BLaER1 treated with 17β-estradiol and CSF1 and Interleukin-3, amounts not matched to agents 10 nM and 100 nM (cell line): Measurements from ENCODE around the gene ZNF76.
"Not testable (repeated sequence)": the region's sequence is repeated elsewhere in the genome, so short reads cannot be mapped to it uniquely, and the experiment has no call there.

Experiments used
- H3K27ac ChIP-seq, 11 experiments: shearing (Covaris generic); formaldehyde crosslinking; 2 replicates each; pipeline ENCODE4 v1.8.1; 2022
- H3K27me3 ChIP-seq, 11 experiments: shearing (Covaris generic); formaldehyde crosslinking; 2 replicates each; pipeline ENCODE4 v1.8.1; 2022
- H3K36me3 ChIP-seq, 11 experiments: shearing (Covaris generic); formaldehyde crosslinking; 2 replicates each; pipeline ENCODE4 v1.8.1; 2022
- H3K4me1 ChIP-seq, 10 experiments: shearing (Covaris generic); formaldehyde crosslinking; 2 replicates each; pipeline ENCODE4 v1.8.1; 2022
- H3K4me2 ChIP-seq, 11 experiments: shearing (Covaris generic); formaldehyde crosslinking; 2 replicates each; pipeline ENCODE4 v1.8.1; 2022
- H3K4me3 ChIP-seq, 10 experiments: shearing (Covaris generic); formaldehyde crosslinking; 2 replicates each; pipeline ENCODE4 v1.8.1; 2022
- H3K9ac ChIP-seq, 11 experiments: shearing (Covaris generic); formaldehyde crosslinking; 2 replicates each; pipeline ENCODE4 v1.8.1; 2022
- H3K9me3 ChIP-seq, 11 experiments: shearing (Covaris generic); formaldehyde crosslinking; replicated peaks in 1 of 11; 2 replicates each; pipeline ENCODE4 v1.8.1; 2022
- H4K20me1 ChIP-seq, 11 experiments: shearing (Covaris generic); formaldehyde crosslinking; 2 replicates each; pipeline ENCODE4 v1.8.1; 2022
- Cebpa-rat ChIP-seq, 11 experiments: shearing (Covaris generic); IDR thresholded peaks; 2 replicates each; pipeline ENCODE4 v1.8.1; 2022

ZNF76 gene

DNA sequence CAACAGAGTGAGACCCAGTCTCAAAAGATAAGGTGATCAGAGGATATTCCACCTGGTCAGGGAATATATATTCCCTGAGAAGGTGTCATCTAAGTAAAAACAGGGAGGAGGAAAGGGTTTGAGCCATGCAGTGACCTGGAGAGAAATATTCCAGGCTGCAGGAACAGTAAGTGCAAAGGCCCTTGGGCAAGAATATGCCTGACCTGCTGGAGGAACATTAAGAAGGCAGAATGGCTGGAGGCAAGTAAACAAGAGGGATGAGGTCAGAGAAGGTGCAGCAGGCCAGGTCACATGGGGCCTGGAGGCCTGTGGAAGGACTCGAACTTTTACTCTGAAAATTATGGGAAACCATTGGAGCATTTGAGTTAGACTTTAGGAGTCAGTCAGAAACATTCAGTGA lies 44.8 kb downstream of the ZNF76 start:
- no peak for TF ChIP-seq Cebpa-rat (IDR thresholded peaks at IDR 0.05)
- Histone ChIP-seq H3K4me1 (peaks cover 54 to 89% (median 67%) of the 10 kb centered on the region in 10 experiments), H4K20me1 (no peaks in the 10 kb centered on the region; a peak in 3 of 22 replicates), H3K27me3 (no peaks in the 10 kb centered on the region), H3K4me3 (0 out of 20 replicates have a peak overlapping the region, but pooled peaks of 1 of the 10 experiments have one; percentile 60), H3K9me3 (no peaks in the 10 kb centered on the region), H3K4me2 (peak overlapping the region in 10 of 11 experiments; percentile 82 to 99 (median 96); a peak in 18 of 22 replicates), H3K36me3 (peaks cover 13 to 58% (median 37%) of the 10 kb centered on the region in 11 experiments; a peak in 20 of 22 replicates), H3K9ac (peak overlapping the region in 6 of 11 experiments; percentile 2 to 79 (median 74); a peak in 5 of 22 replicates), H3K27ac (peak overlapping the region; percentile 54 to 96 (median 92); a peak in 18 of 22 replicates)

GRCh38 chr6:35305117-35305516 lies 45.6 kb downstream of the ZNF76 start:
- H3K4me3 ChIP-seq, result no peak overlapping the region
- no peak for TF ChIP-seq Cebpa-rat (IDR thresholded peaks at IDR 0.05)
- H3K27ac ChIP-seq, result peak overlapping the region in 1 of 11 experiments; percentile 5; a peak in 2 of 22 replicates
- peaks cover 54 to 90% (median 67%) of the 10 kb centered on the region in 10 experiments for H3K4me1 ChIP-seq
- no peaks in the 10 kb centered on the region for H3K9me3 ChIP-seq
- no peaks in the 10 kb centered on the region for H3K27me3 ChIP-seq
- peak overlapping the region in 3 of 11 experiments; percentile 96 to 98 (median 96); a peak in 4 of 22 replicates for H3K4me2 ChIP-seq
- H4K20me1 ChIP-seq, result no peaks in the 10 kb centered on the region; a peak in 3 of 22 replicates
- no peak overlapping the region; a peak in 1 of 22 replicates for H3K9ac ChIP-seq
- H3K36me3 ChIP-seq, result peaks cover 19 to 65% (median 41%) of the 10 kb centered on the region in 11 experiments; a peak in 20 of 22 replicates

GRCh38 chr6:35307138-35307537 lies 47.6 kb downstream of the ZNF76 start:
- not testable (repeated sequence) for H3K4me3 ChIP-seq, H3K9me3 ChIP-seq, H3K27me3 ChIP-seq, H4K20me1 ChIP-seq, H3K9ac ChIP-seq, H3K27ac ChIP-seq
- Histone ChIP-seq H3K36me3 (peaks cover 19 to 66% (median 42%) of the 10 kb centered on the region in 11 experiments), H3K4me1 (peaks cover 54 to 90% (median 67%) of the 10 kb centered on the region in 10 experiments), H3K4me2 (0 out of 22 replicates have a peak overlapping the region, but pooled peaks of 1 of the 11 experiments have one; percentile 12)

DNA sequence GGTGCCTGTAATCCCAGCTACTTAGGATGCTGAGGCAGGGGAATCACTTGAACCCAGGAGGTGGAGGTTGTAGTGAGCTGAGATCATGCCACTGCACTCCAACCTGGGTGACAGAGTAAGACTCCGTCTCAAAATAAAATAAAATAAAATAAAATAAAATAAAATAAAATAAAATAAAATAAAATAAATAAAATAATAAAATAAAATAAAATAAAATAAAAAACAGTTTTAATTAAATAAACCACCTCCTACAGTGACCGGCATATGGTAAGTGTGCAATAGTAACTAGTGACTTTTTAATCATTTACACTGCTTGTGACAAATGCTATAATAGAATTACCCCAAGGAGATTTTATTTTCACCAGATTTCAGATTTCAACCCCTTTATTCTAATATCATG lies 49.0 kb downstream of the ZNF76 start:
- Histone ChIP-seq H3K4me1 (peaks cover 50 to 90% (median 63%) of the 10 kb centered on the region in 10 experiments), H3K4me2 (peak overlapping the region in 3 of 11 experiments; percentile 92 to 96 (median 96); a peak in 4 of 22 replicates), H3K36me3 (peaks cover 19 to 71% (median 47%) of the 10 kb centered on the region in 11 experiments)
- H4K20me1 ChIP-seq, H3K27me3 ChIP-seq, H3K9ac ChIP-seq, H3K9me3 ChIP-seq, H3K27ac ChIP-seq, H3K4me3 ChIP-seq: not testable (repeated sequence)

DNA sequence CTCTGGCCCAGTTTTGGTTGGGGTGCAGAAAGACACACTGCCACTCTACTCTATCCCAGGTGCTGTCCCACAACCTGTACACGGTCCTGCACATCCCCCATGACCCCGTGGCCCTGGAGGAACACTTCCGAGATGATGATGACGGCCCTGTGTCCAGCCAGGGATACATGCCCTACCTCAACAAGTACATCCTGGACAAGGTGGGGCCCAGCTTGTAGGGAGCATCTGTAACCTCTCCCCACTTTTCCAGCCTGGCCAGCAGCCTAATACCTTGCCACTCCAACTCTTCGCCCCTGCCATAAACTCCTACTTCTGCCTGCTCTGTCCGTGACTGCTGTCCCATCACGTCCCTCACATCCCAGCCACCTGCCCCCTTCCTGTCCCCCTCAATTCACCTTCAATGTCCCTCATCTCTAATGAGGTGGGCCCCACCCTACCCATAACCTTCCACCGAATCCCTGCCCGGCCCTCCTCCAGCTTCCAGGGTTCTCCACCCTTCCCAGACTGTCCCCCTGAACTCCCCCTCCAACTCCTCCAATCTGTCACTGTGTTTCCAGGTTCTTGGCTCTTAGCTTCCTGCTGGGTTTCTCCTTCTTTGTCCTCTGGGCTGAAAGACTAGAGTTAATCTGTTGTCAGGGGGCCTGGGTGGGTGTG lies 50.2 kb downstream of the ZNF76 start:
- no peaks in the 10 kb centered on the region for H3K27me3 ChIP-seq
- H3K27ac ChIP-seq, result peak overlapping the region; percentile 45 to 86 (median 82); a peak in 21 of 22 replicates
- H3K4me1 ChIP-seq, result peaks cover 40 to 90% (median 52%) of the 10 kb centered on the region in 10 experiments
- peak overlapping the region; percentile 86 to 98 (median 93) for H3K4me2 ChIP-seq
- no peaks in the 10 kb centered on the region; a peak in 1 of 22 replicates for H4K20me1 ChIP-seq
- H3K9ac ChIP-seq, result peak overlapping the region in 6 of 11 experiments; percentile 16 to 72 (median 54); a peak in 3 of 22 replicates
- peak overlapping the region in 2 of 10 experiments; percentile 10; a peak in 3 of 20 replicates for H3K4me3 ChIP-seq
- peaks cover 13 to 66% (median 40%) of the 10 kb centered on the region in 11 experiments for H3K36me3 ChIP-seq
- no peaks in the 10 kb centered on the region for H3K9me3 ChIP-seq
- no peak for TF ChIP-seq Cebpa-rat (IDR thresholded peaks at IDR 0.05)

- peak overlapping the region in 4 of 10 experiments; percentile 10 to 54 (median 28); a peak in 5 of 20 replicates for H3K4me3 ChIP-seq
- TF ChIP-seq Cebpa-rat (IDR thresholded peaks at IDR 0.05), result no peak
- peak overlapping the region; percentile 86 to 98 (median 93) for H3K4me2 ChIP-seq
These were observed 50.8 kb downstream of the ZNF76 start for GRCh38 chr6:35310265-35310831.

DNA sequence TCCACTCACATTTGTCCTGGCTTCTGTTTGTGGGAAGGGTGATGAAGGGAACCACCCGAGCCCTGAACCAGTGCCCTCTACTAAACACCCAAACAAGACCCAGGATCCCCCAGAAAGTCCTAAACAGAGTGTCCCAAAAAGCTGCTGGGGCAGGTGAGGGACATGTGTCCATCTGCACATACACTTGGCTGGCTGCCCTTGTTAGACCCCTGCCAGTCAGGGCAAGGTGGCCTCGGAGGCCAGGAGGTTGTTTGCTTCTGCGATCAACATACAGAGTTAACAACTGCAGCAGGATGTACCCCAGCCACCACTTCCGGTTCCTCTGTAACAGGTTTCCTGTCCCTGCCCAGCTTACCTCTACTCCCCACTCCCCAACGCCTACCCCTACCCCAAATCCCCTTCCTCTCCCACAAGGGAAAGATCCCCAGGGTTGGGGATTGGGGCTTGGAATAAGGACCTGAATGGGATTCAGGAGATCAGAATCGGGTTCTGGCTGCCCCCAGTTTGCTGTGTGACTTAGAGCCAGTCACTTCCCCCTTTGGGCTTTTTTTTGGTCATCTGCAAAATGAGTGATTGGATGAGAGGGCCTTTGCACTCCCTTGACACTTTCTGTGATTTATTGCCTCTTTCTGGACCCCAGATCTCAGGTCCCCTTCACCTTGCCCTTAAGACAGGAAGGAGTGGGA lies 52.0 kb downstream of the ZNF76 start:
- Histone ChIP-seq H4K20me1 (no peaks in the 10 kb centered on the region), H3K36me3 (peaks cover 24 to 69% (median 46%) of the 10 kb centered on the region in 11 experiments), H3K9ac (peak overlapping the region; percentile 52 to 72 (median 65)), H3K4me3 (peak overlapping the region in 7 of 10 experiments; percentile 24 to 54 (median 32); a peak in 12 of 20 replicates), H3K27ac (peak overlapping the region; percentile 76 to 86 (median 82)), H3K9me3 (no peaks in the 10 kb centered on the region), H3K4me1 (peaks cover 40 to 97% (median 43%) of the 10 kb centered on the region in 10 experiments), H3K27me3 (no peaks in the 10 kb centered on the region), H3K4me2 (peak overlapping the region; percentile 86 to 98 (median 93))
- TF ChIP-seq Cebpa-rat (IDR thresholded peaks at IDR 0.05), result no peak

More at GRCh38 chr6:35310265-35310831, 50.8 kb downstream of the ZNF76 start:
- no peaks in the 10 kb centered on the region for H3K9me3 ChIP-seq
- peaks cover 40 to 90% (median 47%) of the 10 kb centered on the region in 10 experiments for H3K4me1 ChIP-seq
- H4K20me1 ChIP-seq, result no peaks in the 10 kb centered on the region; a peak in 1 of 22 replicates
- peaks cover 18 to 65% (median 40%) of the 10 kb centered on the region in 11 experiments for H3K36me3 ChIP-seq
- H3K27ac ChIP-seq, result peak overlapping the region; percentile 76 to 86 (median 82); a peak in 21 of 22 replicates
- peak overlapping the region in 9 of 11 experiments; percentile 44 to 72 (median 66); a peak in 13 of 22 replicates for H3K9ac ChIP-seq
- no peaks in the 10 kb centered on the region for H3K27me3 ChIP-seq

DNA sequence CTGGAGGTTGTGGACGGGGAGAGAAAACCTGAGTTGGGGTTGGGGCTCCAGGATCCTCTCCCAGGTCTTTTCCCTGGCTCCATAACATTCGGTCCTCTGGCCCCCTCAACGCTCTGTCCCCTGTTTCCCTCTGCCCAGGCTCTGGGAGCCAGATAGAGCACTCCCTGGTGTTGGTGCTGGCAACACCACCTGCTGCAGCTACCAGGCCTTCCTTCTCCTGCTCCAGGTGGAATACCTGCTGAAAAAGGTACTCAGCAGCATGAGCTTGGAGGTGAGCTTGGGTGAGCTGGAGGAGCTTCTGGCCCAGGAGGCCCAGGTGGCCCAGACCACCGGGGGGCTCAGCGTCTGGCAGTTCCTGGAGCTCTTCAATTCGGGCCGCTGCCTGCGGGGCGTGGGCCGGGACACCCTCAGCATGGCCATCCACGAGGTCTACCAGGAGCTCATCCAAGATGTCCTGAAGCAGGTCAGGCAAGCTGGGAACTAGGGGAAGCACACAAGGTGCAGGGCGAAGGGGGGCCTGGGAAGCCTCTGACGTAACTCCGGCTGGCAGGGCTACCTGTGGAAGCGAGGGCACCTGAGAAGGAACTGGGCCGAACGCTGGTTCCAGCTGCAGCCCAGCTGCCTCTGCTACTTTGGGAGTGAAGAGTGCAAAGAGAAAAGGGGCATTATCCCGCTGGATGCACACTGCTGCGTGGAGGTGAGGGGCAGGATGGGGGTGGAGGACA lies 52.7 kb downstream of the ZNF76 start:
- H3K4me2 ChIP-seq, result peak overlapping the region; percentile 86 to 98 (median 93)
- H3K4me1 ChIP-seq, result peaks cover 40 to 91% (median 43%) of the 10 kb centered on the region in 10 experiments
- H3K9ac ChIP-seq, result peak overlapping the region; percentile 52 to 72 (median 65); a peak in 19 of 22 replicates
- H3K27ac ChIP-seq, result peak overlapping the region; percentile 76 to 86 (median 82)
- no peaks in the 10 kb centered on the region for H4K20me1 ChIP-seq
- H3K4me3 ChIP-seq, result peak overlapping the region in 2 of 10 experiments; percentile 13 to 20; a peak in 4 of 20 replicates
- no peak for TF ChIP-seq Cebpa-rat (IDR thresholded peaks at IDR 0.05)
- H3K27me3 ChIP-seq, result no peaks in the 10 kb centered on the region
- no peaks in the 10 kb centered on the region for H3K9me3 ChIP-seq
- peaks cover 27 to 69% (median 51%) of the 10 kb centered on the region in 11 experiments for H3K36me3 ChIP-seq
